Upper lobe of left lung (tissue), 4 donors: ENCODE data around the gene MDM2.

Experiments used
- CTCF ChIP-seq, 6 experiments: fragments of 450-650 bp in 4 of 6; fragments of 200-600 bp in 2 of 6; sonication (generic) in 2 of 6; IDR thresholded peaks; one replicate each; pipeline ENCODE4 v1.5.1; 2016 to 2019; ENCODE audit warnings: antibody characterized with exemption in 6 of 6
- POLR2A ChIP-seq, 4 donors: fragments of 450-650 bp; IDR thresholded peaks; one replicate each; pipeline ENCODE4 v1.5.1; 2016 to 2017; ENCODE audit warnings: antibody characterized with exemption in 4 of 4, mild to moderate bottlenecking in 2 of 4
- POLR2AphosphoS5 ChIP-seq, 2 donors: sonication (generic); formaldehyde crosslinking; IDR thresholded peaks; one replicate each; pipeline ENCODE4 v1.5.1; 2017; ENCODE audit warnings: antibody characterized with exemption in 2 of 2

DNA sequence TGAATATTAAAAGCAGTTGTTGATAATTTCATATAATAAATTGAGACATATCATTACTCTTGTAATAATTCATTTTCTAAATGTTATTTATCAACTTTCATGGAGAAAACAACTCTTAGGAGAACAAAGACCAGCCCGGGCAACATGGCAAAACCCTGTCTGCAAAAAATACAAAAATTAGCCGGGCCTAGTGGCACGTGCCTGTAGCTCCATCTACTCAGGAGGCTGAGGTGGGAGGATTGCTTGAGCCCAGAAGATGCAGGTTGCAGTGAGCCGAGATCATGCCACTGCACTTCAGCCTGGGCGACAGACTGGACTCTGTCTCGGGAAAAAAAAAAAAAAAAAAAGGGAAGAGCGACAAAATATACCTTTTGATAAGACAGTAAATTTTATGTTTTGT is 40.8 kb upstream of the MDM2 start:
- TF ChIP-seq POLR2AphosphoS5 (IDR thresholded peaks at IDR 0.05) (no peak), CTCF (IDR thresholded peaks at IDR 0.05) (no peak), POLR2A (IDR thresholded peaks at IDR 0.05) (no peak)
